NCI-H146 treated with DMSO at 0.1 percent for 48 hours (cell line): ENCODE measurements around the gene RPRM.
"Not testable (repeated sequence)": the region's sequence is repeated elsewhere in the genome, so short reads cannot be mapped to it uniquely, and the experiment has no call there.

Experiments used
- DNase-seq: peaks from one replicate; lab custom pipeline; 2025; ENCODE audit not compliant: unreplicated experiment; lab: John Stamatoyannopoulos, UW

Gene RPRM

DNA sequence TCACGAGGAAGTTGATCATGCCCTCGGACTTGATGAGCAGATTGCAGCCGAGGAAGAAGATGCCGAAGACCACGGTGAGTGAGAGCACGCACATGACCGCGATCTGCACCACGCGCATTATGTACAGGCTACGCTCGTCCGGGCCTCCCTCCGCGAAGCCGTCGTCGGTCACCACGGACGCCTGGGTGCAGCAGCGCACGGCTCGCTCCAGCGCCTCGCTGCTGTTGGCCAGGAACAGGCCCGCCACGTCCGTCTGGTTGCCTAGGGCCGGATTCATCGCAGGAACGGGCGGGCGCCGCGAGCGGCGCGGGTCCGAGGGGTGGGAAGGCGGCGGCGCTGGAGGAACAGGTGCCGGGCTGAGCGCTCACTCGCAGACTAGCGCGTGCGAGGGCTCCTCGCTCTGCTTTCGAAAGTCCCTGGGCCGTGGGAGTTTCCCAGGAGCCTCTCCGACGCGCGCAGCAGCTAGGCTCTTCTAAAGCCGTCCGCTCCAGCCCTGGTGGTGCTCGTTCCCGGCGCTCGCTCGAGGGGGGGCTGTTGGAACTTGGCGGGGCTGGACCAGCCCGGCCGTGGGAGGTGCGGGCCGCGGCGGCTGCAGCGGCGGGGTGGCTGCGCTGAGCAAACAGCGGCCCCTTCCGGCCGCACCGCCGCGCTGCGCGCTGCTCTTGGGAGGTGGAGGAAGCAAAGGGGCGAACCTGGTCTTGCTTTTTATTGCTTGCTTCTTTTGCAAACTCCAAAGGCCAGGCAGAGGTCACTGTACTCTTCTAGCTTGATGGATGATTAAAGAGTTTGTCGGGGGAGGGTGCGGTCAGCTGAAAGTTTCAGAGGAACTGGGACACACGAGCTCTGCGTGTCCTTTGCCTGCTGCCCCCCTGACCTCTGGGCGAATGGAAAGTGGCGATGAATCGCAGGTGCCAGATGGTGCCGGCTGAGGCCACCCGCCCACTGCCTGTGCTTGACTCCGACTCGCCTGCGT lies at the start of gene RPRM:
Gene RPRM (minus strand): TSS at position 474 of the 973 bp plus-strand sequence. CDS start 197 bp downstream, at position 277.
- peak; percentile 73 for DNase-seq

GRCh38 chr2:153519257-153519875 lies 40.8 kb upstream of the RPRM start:
- peak; percentile 56 for DNase-seq

DNA sequence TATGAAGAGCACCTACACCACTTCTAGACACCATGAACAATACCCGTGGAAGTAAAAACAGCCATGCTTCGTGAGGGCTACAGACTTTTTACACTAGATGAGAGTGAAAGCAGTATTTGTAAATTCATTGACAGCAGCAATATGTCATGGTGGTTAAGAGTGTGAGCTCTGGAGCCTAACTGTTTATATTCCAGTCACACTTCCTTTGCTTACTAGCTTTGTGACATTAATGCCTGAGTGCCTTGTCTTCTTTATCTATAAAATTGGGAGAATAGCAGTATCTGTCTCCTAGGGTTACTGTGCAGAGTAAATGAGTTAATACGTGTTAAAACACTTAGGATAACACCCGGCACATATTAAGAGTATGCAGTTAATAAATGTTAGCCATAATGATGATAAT lies 33.8 kb upstream of the RPRM start:
- no peak for DNase-seq

- no peak for DNase-seq
Measured at GRCh38 chr2:153510996-153511395, 32.4 kb upstream of the RPRM start.

GRCh38 chr2:153509133-153509532 lies 30.6 kb upstream of the RPRM start:
- DNase-seq: no peak

DNA sequence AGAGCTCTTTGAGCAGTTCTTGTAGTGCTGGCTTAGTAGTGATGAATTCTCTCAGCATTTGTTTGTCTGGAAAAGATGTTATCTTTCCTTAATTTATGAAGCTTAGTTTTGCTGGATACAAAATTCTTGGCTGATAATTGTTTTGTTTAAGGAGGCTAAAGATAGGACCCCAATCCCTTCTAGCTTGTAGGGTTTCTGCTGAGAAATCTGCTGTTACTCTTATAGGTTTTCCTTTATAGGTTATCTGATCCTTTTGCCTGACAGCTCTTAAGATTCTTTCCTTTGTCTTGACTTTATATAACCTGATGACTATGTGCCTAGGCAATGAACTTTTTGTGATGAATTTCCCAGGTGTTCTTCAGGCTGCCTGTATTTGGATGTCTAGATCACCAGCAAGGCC lies 27.9 kb upstream of the RPRM start:
- DNase-seq: not testable (repeated sequence)

DNA sequence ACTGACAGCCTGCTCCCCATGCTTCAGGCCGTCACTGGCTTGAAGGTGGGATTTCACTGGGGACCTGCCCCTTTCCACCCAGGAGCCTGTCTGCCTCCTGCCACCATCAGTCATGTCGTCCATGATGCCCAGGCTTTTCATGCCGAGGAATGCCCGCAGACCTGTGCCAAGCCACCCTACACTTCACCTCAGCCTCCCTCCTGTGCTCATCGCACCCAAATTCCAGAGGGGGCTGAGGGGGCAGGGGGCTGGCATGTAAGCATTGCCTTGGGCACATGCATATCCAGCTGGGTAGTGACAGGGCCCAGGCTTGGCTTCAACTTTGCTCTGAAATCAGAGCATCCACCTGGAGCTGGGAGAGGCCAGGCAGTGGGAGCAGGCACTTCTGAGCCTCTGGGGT lies 20.9 kb upstream of the RPRM start:
- DNase-seq: no peak

DNA sequence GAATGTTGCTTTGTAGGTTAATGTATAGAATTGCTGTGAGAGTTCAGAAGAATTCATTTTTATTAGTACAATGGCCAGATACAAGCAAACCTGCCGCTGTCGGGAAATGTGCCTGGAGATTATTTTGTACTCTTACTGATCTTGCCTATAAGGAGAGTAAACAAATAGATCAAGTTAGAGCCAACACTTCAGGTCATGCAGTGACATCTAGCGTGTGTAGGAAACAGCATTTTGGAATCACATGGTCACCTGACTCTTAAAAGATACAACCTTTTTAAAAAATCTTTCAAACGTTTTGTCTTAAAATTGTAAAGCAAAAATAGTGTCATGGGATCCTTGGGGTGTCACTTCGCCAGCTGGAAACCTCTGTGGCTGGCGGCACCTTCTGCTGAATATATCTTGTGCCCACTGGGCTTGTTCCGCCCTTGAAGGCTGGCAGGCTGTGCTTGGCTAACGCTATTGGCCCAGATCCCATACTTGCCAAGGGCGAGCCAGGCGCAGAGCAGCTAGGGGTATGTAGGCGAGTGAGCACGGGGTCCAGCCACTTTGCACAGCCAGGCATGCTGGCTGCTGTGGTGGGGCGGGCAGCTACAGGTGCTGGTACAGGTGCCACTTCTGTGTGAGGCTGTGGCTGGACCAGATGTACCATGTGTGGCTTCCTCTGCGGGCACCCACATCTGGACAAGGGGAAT lies 19.5 kb upstream of the RPRM start:
- DNase-seq: no peak

DNA sequence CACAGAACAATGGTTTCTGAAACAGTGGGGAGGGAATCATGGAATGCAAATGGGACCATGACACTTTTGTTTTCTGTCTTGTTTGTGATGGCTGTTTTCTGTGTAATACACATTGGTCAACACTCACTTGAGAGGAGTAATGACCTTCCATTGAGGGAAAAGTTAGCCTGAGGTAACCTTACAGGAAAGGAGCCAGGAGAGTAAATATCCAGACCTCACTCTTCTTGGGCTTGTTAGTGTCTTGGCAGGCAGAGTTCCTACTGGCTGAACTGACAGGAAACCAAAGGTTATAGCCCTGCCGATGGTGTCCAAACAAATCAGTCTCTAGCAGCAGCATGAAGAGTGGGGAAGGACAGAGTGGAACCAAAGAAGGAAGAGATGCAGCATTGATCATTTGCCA lies 17.2 kb upstream of the RPRM start:
- no peak for DNase-seq

DNA sequence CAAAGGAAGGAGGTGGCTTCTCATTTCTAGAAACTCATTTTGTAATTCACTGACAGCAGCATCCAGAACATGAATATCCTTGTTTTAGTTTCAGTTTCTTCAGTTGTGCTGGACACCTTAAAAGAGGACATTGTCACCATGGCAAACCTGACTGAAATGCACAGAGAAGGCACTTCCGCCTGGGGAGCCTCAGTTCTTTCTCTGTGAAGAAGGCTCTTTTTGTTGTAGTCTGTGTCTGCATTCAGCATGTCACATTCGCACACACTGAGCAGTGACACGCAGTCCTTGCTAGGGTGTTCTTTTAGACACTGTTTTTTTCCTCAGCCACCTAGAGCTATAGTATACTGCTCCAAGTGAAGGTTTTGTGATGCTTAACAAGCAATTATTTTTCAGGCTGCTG lies 9.5 kb upstream of the RPRM start:
- DNase-seq: no peak

DNA sequence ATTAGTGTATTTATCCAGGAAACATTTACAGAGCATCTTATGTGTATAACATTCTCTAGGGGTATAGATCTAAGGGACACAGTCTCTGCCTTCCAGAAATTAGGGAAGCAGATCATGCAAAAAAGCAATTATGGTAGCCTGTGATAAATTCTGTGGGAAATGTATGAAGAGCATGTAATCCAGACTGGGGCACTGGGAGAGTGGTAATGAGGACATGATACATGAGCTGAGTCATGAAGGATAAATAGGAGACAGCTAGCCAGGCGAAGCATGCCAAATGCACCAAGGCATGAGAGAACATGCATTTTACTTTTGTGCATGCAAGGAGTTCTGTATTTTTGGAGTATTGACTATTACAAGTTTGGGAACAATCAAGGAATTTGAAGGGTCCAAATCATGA lies 8.9 kb upstream of the RPRM start:
- no peak for DNase-seq

GRCh38 chr2:153479573-153479972 lies 1.0 kb upstream of the RPRM start:
- DNase-seq: peak; percentile 34

DNA sequence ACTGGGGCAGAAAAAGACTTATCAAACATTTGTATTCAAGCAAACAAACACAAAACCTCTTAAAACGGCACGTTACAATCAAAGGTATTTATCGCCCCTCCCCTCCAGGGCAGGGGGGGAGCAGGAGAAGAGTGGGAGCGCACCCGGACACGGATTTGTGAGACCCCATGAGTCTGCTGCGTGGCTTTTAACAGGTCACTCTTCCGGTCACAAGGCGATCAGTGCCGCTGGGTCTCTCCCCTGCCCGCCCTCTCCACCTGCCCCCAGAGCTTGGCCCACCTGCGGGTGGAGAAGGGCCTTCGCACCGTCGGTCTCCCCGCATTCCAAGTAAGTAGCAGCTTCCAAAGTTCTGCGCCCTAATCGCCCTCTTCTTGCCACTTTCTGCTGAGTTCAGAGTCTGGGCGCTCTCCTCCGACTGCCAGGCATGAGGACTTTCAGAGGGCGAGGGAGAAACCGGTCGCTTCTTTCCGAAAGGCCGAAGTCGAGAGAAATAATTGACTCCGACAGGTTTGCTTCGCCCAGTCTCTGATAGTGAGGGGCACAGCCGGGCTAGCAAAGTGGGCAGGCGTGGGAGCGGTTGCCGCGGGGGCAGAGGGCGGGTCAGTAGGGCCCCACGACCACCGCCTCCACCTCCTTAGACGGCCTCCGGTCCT lies 800 bp downstream of the RPRM start:
- no peak for DNase-seq

DNA sequence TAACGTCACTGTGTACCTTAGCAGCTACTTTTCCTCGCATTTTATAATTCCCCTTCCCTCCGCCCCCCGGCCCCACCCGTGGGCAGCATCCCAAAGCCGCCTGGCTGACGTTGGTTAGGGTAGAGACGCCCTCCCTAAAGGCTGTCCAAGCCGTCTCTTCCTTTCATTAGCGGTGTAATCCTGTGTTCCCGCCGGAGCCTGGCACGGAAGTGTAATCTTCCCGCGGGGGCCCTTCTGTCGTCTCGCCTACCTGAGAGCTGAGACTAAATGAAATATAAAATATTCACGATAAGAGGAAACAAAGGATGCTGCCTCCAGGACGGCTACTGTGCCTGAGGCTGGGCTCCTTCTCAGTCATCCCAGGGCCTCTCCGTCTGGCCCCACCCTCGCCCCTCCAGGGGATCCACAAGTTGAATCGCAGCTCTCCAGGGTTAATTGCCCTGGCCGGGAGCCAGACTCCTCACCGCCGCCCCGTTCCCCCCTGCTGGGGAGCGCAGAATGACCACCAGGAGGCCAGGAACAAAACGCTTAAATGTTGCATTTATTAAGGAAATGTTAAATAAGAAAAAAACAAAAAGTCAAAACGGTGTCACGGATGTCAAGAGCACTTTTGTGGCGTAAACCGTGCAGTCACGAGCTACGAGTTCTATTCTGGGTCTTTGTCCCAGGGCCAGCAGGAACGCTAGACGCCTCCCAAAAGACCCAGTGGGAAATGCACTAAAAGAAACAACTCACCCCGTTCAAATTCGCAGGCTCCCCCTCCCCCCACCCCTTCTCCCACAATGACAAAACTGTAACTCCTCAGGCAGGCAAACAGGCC lies 1.5 kb downstream of the RPRM start:
- peak; percentile 84 for DNase-seq

DNA sequence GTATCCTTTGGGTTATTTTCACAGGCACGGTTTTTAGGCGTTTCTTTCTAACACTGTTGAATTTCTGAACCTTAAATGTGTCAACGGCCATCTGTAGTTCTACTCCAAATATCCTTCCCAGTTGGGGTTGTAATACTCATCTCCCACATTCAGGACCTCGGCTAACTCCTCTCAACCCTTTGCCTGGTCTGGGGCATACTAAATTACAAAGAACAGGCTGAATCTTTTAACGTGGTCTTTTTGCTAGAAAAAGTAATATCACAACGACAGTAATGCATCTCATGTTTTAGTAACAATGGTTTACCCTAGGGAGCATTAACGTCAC lies 2.1 kb downstream of the RPRM start:
- no peak for DNase-seq

GRCh38 chr2:153474876-153475435 lies 3.6 kb downstream of the RPRM start:
- DNase-seq: no peak

GRCh38 chr2:153474407-153474806 lies 4.2 kb downstream of the RPRM start:
- DNase-seq: no peak

GRCh38 chr2:153470867-153471266 lies 7.7 kb downstream of the RPRM start:
- DNase-seq: no peak

- DNase-seq: no peak
Measured at GRCh38 chr2:153464395-153464794, 14.2 kb downstream of the RPRM start.

DNA sequence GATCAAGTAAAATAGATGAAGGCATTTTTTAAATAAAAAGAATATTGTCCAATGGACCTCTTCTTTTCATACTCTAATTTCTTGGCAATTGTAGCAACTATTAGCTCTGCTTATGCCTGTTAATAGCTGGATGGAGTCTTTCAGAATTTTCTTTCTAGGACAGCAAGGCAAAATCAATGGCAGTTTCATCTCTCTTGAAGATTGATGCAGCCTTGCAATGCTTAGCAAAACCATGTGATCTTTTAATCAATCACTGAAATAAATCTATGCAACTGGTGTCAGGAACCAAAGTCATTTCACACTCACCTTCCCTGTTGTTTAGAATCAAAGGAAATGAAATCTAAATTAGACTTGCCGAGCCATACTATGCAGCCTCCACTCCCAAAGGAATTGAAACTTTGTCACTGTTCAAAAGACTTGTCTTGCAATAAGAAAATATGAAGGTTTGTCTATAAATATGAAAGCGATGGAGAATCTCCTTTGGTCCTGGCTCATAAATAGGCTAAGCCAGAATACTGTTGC lies 16.2 kb downstream of the RPRM start:
- DNase-seq: no peak
